Stimulated activated CD4-positive, alpha-beta T cell treated with anti-CD3 and anti-CD28 coated beads, Interleukin-15, amount 100 ng/mL, for 48 hours (primary cell): ENCODE results near the gene SLITRK2.

Experiments used
- DNase-seq, 2 donors: peaks; one replicate each; pipeline ENCODE4 v3.0.0-alpha.2; 2020; ENCODE audit warnings: low read depth in 2 of 2

SLITRK2 gene

GRCh38 chrX:145853181-145853580, 35.6 kb downstream of the SLITRK2 start:
- no peak for DNase-seq

GRCh38 chrX:145856181-145856580, 38.6 kb downstream of the SLITRK2 start:
- DNase-seq = no peak

GRCh38 chrX:145861818-145862217, 44.2 kb downstream of the SLITRK2 start:
- no peak for DNase-seq

- DNase-seq = no peak
Observed at GRCh38 chrX:145865082-145865481, 47.5 kb downstream of the SLITRK2 start.
